ENCODE measurements around the gene OLFML2A.
"Not testable (repeated sequence)": the region's sequence is repeated elsewhere in the genome, so short reads cannot be mapped to it uniquely, and the experiment has no call there.

OLFML2A gene

DNA sequence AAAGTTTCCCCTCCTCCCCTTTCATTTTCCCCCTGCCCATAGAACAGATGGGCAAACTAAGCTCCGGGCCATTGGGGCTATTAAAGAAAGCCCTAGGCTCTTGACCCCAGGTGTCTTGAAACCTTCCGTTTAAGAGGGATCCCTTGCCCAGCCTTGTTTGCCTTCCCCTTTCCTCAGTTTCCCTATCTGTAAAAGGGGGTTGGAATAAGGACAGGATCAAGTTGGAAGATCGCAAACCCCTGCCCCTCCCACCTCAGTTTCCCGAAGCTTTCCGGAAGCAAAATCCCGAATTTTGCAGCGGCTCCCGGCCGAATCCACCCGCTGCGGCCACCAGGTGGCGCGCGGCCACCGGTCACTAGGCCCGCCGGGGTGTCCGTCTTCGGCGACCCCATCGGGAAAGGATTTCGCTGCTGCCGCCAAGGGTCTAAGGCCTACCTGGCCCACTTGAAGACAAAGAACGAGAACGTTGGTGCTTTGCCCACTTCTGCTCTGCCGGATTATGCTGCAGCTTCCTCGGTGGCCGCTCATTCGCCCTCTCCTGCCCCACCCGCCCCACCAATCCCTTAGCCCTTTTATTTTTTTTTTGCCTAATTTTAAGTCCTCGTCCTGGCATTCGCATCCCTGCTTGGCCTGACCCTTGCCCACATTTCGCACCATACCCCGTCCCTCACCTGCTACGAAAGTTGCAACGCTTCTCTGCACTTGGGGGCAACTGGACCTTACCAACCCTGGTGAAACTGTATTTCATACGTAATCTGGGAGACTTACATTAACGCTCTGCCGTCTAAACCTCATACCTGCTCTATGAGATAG lies 4.9 kb upstream of the OLFML2A start:
- H3K4me1 Mint-ChIP-seq: peaks cover 49% of the 10 kb centered on the region
- peaks cover 15% of the 10 kb centered on the region for H3K36me3 Mint-ChIP-seq (ENCODE audit: insufficient read depth)
- H3K27me3 Mint-ChIP-seq: peaks cover 62% of the 10 kb centered on the region
- H3K9me3 Mint-ChIP-seq: no peaks in the 10 kb centered on the region
- peak overlapping the region; percentile 85 for H3K27ac Mint-ChIP-seq (ENCODE audit: low read depth)
- DNase-seq (ENCODE audit: low spot score in 2 of 2): no peak
- H3K4me3 Mint-ChIP-seq: peak overlapping the region; percentile 83
- no peak for ATAC-seq (replicated peaks; ENCODE audit: extremely low read depth, poor library complexity, severe bottlenecking)

DNA sequence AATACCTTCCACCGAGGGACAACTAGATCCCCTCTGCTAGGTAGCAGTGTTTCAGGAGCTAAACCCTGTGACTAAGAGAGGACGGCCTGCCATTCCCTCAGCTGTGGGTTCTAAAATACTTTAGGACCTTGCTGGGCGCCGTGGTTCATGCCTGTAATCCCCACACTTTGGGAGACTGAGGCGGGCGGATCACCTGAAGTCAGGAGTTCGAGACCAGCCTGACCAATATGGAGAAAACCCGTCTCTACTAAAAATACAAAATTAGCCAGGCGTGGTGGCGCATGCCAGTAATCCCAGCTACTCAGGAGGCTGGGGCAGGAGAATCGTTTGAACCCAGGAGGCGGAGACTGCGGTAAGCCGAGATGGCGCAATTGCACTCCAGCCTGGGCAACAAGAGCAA lies 4.1 kb upstream of the OLFML2A start:
- Mint-ChIP-seq H3K36me3 (ENCODE audit: insufficient read depth) (peaks cover 15% of the 10 kb centered on the region), H3K4me3 (peak overlapping the region; percentile 83), H3K4me1 (peaks cover 49% of the 10 kb centered on the region), H3K27me3 (peaks cover 54% of the 10 kb centered on the region), H3K27ac (ENCODE audit: low read depth) (peak overlapping the region; percentile 29)
- not testable (repeated sequence) for ATAC-seq (replicated peaks; ENCODE audit: extremely low read depth, poor library complexity, severe bottlenecking); DNase-seq (ENCODE audit: low spot score in 2 of 2); H3K9me3 Mint-ChIP-seq

DNA sequence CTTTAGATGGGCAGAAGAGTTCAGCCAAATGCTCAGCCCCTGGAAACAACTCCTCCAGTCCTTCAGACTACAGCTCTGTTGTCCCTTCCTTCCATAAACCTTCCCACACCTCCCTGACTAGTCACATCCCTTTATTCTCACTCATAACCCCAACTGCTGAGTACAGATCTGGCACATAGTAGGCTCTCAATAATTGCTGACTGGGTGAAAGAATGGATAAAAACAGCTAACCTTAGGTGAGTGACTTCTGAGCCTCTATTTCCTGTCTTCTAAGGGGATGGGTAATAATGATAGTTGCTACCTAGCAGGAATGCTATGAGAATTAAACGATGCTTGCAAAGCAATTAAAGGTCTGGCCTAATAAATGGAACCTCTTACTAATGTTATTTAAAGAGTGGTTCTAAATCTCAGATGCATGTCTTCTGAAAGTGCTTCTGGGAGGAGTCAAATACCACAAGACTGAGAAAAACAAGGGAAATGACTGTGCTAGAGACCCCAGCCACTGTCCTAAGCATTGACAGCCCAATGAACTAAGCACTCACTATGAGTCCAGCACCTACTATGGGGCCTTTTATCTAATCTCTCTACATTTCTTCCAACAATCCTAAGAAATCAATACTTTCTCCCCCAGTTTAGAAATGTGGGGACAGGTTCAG lies 3.3 kb upstream of the OLFML2A start:
- Mint-ChIP-seq H3K4me1 (peaks cover 49% of the 10 kb centered on the region), H3K27me3 (peaks cover 47% of the 10 kb centered on the region)
- no peak for DNase-seq (ENCODE audit: low spot score in 2 of 2)

DNA sequence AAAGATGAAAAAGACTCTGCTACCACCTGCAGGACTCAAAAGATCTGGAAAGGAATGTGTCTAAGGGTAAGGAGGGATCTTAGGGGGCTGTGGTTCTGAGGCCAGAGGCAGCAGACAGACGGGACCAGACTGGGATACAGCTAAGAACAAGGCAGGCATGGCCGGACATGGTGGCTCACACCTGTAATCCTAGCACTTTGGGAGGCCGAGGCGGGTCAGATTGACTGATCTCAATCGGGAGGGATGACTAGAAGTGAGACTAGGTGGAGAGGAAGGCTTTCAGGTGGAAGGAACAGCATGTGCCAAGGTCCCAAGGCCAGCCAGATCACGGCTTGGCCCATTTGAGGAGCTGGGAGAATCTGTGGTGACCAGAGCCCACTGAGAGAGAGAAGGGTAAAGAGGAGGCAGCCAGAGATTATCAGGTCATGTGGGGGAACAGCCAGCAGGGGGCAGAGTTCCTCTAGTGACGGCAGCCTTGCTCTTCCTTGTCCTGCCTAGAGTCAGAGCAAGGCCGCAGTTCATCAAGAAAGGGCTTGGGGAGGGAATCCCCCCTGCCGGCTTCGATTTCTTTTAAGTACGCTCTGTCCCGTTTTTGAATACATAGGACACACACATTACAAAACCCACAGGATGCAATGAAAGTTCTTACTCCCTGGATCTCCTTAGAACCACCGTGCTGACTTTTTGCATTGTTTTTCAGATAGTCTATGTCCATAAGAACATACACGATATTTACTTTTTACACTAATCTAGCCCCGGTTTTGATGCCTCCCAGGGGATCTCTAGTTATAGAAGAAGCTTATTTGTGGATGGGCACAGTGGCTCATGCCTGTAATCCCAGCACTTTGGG lies 2.6 kb upstream of the OLFML2A start:
- Mint-ChIP-seq H3K27me3 (peaks cover 40% of the 10 kb centered on the region), H3K4me3 (peak overlapping the region; percentile 17), H3K4me1 (peaks cover 47% of the 10 kb centered on the region), H3K36me3 (ENCODE audit: insufficient read depth) (peaks cover 13% of the 10 kb centered on the region), H3K9me3 (no peaks in the 10 kb centered on the region), H3K27ac (ENCODE audit: low read depth) (peak overlapping the region; percentile 9)
- peak; percentile 67 to 80 for DNase-seq (ENCODE audit: low spot score in 2 of 2)
- no peak for ATAC-seq (replicated peaks; ENCODE audit: extremely low read depth, poor library complexity, severe bottlenecking)

More for the DNA sequence above, 3.3 kb upstream of the OLFML2A start:
- H3K36me3 Mint-ChIP-seq (ENCODE audit: insufficient read depth): peaks cover 15% of the 10 kb centered on the region
- H3K9me3 Mint-ChIP-seq: no peaks in the 10 kb centered on the region
- ATAC-seq (replicated peaks; ENCODE audit: extremely low read depth, poor library complexity, severe bottlenecking): no peak
- H3K27ac Mint-ChIP-seq (ENCODE audit: low read depth): no peak overlapping the region
- peak overlapping the region; percentile 18 for H3K4me3 Mint-ChIP-seq

DNA sequence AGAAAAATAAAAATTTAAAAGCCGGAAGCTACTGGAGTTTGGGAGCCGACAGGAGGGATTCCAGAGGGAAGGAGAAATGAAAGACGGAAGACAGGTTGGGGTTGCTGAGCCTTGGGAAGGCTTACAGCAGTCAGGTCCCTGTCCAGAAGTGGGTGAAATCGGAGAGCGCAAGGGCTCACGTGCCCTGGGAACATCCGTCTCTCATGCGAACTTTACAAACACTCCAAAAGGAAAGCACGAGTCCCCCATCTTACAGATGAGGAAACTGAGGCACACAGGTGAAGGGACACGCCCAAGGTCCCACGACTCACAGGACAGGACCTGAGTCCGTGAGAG lies 347 bp upstream of the OLFML2A start:
- Mint-ChIP-seq H3K27ac (ENCODE audit: low read depth) (peak overlapping the region; percentile 53), H3K4me1 (peaks cover 29% of the 10 kb centered on the region), H3K9me3 (no peaks in the 10 kb centered on the region), H3K36me3 (ENCODE audit: insufficient read depth) (peaks cover 6% of the 10 kb centered on the region), H3K27me3 (peaks cover 25% of the 10 kb centered on the region), H3K4me3 (peak overlapping the region; percentile 75)
- DNase-seq (ENCODE audit: low spot score in 2 of 2): no peak
- no peak for ATAC-seq (replicated peaks; ENCODE audit: extremely low read depth, poor library complexity, severe bottlenecking)

DNA sequence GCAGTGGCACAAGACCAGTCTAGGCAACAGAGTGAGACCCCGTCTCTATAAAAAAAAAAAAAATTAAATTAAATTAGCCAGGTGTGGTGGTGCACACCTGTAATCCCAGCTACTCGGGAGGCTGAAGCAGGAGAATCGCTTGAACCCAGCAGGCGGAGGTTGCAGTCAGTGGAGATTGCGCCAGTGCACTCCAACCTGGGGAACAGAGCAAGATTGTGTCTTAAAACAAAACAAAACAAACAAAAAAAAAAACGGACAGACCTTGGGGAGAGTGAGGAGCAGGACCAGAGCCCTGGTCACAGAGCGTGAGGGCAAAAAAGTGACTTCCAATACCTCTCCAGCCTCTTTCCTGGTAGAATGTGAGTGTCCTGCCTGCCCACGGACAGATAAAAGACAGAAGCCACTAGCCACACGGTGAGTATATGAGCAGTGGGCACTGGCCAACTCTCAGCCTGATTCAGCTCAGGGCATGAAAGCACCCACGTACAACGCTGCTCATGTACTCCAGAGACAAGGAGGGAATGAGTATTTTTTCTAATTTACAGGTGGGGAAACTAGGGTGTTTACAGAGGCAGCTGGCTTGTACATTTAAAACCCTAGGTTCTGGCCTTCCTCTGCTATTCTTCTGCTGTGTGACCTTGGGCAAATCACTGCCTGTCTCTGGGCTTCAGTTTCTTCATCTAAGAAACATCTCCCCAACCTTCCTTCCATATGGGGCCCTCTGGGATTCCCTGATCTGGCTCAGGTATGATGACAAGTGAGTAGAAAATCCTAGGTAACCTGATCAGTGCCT lies 1.8 kb downstream of the OLFML2A start:
- H3K36me3 Mint-ChIP-seq (ENCODE audit: insufficient read depth): peaks cover 2% of the 10 kb centered on the region
- ATAC-seq (replicated peaks; ENCODE audit: extremely low read depth, poor library complexity, severe bottlenecking): no peak
- H3K4me3 Mint-ChIP-seq: no peak overlapping the region

DNA sequence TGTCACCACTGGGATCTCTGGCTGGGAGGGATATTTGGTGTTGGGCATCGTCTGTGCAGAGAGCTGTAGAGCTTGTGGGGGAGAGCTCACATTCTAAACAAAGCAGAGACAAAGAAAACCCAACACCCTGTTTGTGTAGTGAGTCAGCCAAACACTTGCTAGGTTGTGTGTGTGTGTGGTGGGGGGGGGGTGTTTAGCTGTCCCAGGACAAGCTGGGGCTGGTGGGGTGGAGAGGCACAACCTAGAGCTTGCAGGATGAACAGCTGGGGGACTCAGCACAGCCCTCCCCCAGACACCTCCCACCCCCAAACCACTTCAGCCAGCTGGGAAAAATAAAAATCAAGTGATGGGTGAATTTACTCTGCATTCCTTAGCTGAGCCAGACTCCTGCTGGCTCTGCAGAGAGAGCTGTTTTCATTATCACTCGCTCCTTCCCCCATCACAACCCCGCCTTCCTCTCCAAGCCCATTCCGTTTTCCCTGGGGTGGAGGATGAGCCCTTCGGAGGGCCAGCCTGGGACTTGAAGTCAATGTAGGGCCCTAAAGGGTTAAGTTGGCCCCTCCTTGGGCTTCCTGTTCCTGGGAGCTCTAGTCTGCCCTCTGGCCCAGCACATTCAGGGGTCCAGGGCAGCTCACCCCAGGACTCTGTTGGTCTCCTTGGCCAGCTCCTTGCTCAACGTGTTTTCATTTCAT lies 2.6 kb downstream of the OLFML2A start:
- no peak overlapping the region for H3K4me3 Mint-ChIP-seq
- H3K9me3 Mint-ChIP-seq: no peaks in the 10 kb centered on the region
- H3K27me3 Mint-ChIP-seq: peaks cover 16% of the 10 kb centered on the region
- ATAC-seq (replicated peaks; ENCODE audit: extremely low read depth, poor library complexity, severe bottlenecking) (no peak), DNase-seq (ENCODE audit: low spot score in 2 of 2) (no peak)
- H3K36me3 Mint-ChIP-seq (ENCODE audit: insufficient read depth): peaks cover 2% of the 10 kb centered on the region
- H3K4me1 Mint-ChIP-seq: peaks cover 12% of the 10 kb centered on the region
- H3K27ac Mint-ChIP-seq (ENCODE audit: low read depth): no peak overlapping the region

More for the DNA sequence above, 1.8 kb downstream of the OLFML2A start:
- peaks cover 19% of the 10 kb centered on the region for H3K4me1 Mint-ChIP-seq
- DNase-seq (ENCODE audit: low spot score in 2 of 2): no peak
- no peak overlapping the region for H3K27ac Mint-ChIP-seq (ENCODE audit: low read depth)
- peaks cover 23% of the 10 kb centered on the region for H3K27me3 Mint-ChIP-seq
- H3K9me3 Mint-ChIP-seq: no peaks in the 10 kb centered on the region

DNA sequence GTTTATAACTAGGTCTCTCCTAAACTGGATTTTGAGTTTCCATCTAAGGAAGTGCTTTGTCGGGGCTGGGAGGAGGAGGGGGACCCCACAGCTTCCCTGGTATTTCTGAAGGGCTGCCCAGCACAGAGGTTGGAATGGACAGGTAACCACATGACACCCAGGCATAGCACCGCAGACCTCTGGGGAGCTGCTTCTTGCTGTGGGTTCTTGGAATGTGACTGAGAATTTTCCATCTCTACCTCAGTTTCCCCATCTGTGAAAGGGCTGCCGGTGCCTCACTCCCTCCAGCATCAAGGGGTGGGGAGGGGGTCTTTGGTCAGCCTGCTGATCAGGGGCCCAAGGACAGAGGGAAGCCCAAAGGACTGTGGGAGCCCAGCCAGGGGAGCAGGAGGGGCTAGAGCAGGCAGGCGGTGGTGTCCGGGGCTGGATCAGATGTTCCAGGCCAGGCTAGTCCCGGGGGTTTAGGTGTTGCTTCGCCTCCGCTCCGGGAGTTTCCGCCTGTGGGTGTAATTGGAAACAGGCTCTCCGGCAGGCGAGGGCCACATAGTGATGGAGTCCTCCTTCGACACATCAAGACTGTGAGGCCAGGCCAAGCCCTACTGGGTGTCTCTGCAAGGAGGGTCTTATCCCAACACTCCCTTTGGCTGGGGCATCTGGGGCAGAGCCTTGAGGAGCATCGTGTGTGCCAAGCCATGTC lies 3.3 kb downstream of the OLFML2A start:
- ATAC-seq (replicated peaks; ENCODE audit: extremely low read depth, poor library complexity, severe bottlenecking) (no peak), DNase-seq (ENCODE audit: low spot score in 2 of 2) (peak in 1 of 2 donors; percentile 11)
- Mint-ChIP-seq H3K36me3 (ENCODE audit: insufficient read depth) (no peaks in the 10 kb centered on the region), H3K9me3 (no peaks in the 10 kb centered on the region), H3K27ac (ENCODE audit: low read depth) (no peak overlapping the region), H3K4me3 (no peak overlapping the region), H3K27me3 (peaks cover 14% of the 10 kb centered on the region), H3K4me1 (peaks cover 10% of the 10 kb centered on the region)

DNA sequence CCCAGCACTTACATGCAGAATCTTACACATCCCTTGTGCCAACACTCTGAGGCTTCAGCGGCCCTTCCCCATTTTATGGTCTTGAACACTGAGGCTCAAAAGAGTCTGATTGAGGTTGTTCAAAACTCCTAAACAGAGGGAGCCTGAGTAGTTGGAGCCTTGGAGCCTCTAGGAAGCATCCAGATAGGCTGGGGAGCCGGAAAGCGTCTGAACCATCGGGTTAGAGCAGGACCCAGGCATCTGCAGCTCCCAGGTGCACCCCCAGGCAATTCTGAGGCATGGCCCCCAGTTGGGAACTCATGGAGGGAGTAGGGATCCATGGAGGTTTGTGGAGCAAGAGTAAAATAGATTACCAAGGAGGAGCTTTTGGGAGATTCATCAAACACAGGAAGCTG lies 3.8 kb downstream of the OLFML2A start:
- Mint-ChIP-seq H3K27me3 (peaks cover 10% of the 10 kb centered on the region), H3K36me3 (ENCODE audit: insufficient read depth) (no peaks in the 10 kb centered on the region), H3K27ac (ENCODE audit: low read depth) (no peak overlapping the region), H3K9me3 (no peaks in the 10 kb centered on the region), H3K4me3 (no peak overlapping the region), H3K4me1 (peaks cover 10% of the 10 kb centered on the region)
- ATAC-seq (replicated peaks; ENCODE audit: extremely low read depth, poor library complexity, severe bottlenecking): no peak
- peak in 1 of 2 donors; percentile 4 for DNase-seq (ENCODE audit: low spot score in 2 of 2)

DNA sequence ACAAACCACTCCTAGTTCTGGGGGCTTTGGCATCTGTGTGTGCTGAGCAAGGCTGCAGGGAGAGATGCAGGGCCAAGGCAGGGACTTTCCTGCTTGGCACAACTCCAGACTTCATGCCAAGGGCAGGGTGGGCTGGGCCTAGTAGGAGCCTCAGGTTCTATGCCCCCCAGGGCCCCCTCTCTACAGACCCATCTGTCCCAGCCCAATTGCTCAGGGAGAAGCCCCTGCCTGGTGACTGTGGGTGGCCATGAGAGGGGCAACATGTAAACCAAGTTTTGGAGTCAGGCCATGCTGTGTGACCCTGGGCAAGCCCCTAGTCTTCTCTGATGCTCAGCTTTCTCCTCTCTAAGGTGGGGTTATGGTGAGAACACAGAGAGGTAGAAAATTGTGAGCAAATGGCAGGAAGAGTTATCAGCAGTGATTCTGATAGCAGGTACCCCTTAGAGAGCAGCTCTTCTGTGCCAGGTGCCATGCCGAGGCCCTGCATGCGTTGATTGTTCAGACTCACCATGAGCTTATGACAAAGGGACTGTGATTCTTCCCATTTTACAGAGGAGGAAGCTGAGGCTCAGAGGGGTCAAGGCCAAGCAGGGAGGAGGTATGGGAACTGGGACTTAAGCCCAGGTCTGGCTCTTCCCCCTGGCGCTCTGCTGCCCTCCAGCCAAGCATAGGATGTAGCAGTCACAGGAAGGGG lies 5.2 kb downstream of the OLFML2A start:
- Mint-ChIP-seq H3K4me3 (no peak overlapping the region), H3K9me3 (no peaks in the 10 kb centered on the region), H3K27me3 (no peaks in the 10 kb centered on the region), H3K4me1 (no peaks in the 10 kb centered on the region), H3K27ac (ENCODE audit: low read depth) (no peak overlapping the region), H3K36me3 (ENCODE audit: insufficient read depth) (no peaks in the 10 kb centered on the region)
- ATAC-seq (replicated peaks; ENCODE audit: extremely low read depth, poor library complexity, severe bottlenecking) (no peak), DNase-seq (ENCODE audit: low spot score in 2 of 2) (no peak)

Measured in central memory CD8-positive, alpha-beta T cell (primary cell).